CD4-positive, alpha-beta T cell (primary cell): ENCODE measurements around the gene NDUFAF3. TPM values are rescaled to one million over a fixed set of nuclear protein-coding genes. Genes with fewer than 3 reads are reported as not detected.

Experiments used
- ATAC-seq: fragments of 200-7000 bp; cut with Tn5 transposase; one replicate; pipeline ENCODE4 v1.10.0; 2022; ENCODE audit warnings: mild to moderate bottlenecking; ENCODE audit not compliant: poor library complexity
- CTCF ChIA-PET: fragments of 350-600 bp; sonication (Branson Sonifier 250); formaldehyde crosslinking; loops from one replicate; lab custom pipeline; 2021; ENCODE audit warnings: antibody characterized with exemption, inconsistent platforms; lab: Charles Lee
- POLR2A ChIA-PET: fragments of 350-600 bp; sonication (Branson Sonifier 250); formaldehyde crosslinking; loops from one replicate; lab custom pipeline; 2021; ENCODE audit warnings: antibody characterized with exemption, inconsistent platforms; lab: Charles Lee
- DNase-seq, 14 experiments: peaks; one replicate each; pipeline ENCODE4 v3.0.0-alpha.2; 2013 to 2020; ENCODE audit warnings: mixed read lengths in 2 of 14
- H3K27ac ChIP-seq, 2 donors: one replicate each; pipeline versions ENCODE4 v1.5.1 to v1.7.0; 2013; ENCODE audit warnings: low read length in 2 of 2, low read depth in 1 of 2, mild to moderate bottlenecking in 1 of 2
- H3K27me3 ChIP-seq, 2 experiments: 1 replicate in 1 of 2; 2 replicates in 1 of 2; pipeline versions ENCODE4 v1.6.1 to v1.7.0; 2013; ENCODE audit warnings: low read length in 2 of 2, control low read depth in 1 of 2, mild to moderate bottlenecking in 1 of 2, moderate library complexity in 1 of 2; ENCODE audit not compliant: insufficient read depth in 2 of 2, control insufficient read depth in 1 of 2
- H3K36me3 ChIP-seq: one replicate; pipeline ENCODE4 v1.6.1; 2013; ENCODE audit warnings: low read length, control low read depth; ENCODE audit not compliant: insufficient read depth
- H3K4me1 ChIP-seq: one replicate; pipeline ENCODE4 v1.6.1; 2013; ENCODE audit warnings: low read length, control low read depth; ENCODE audit not compliant: insufficient read depth
- H3K4me3 ChIP-seq: one replicate; pipeline ENCODE4 v1.5.1; 2013; ENCODE audit warnings: mild to moderate bottlenecking, low read length, moderate library complexity
- H3K9me3 ChIP-seq, 2 experiments: 1 replicate in 1 of 2; 2 replicates in 1 of 2; pipeline versions ENCODE4 v1.6.1 to v1.7.0; 2013; ENCODE audit warnings: low read length in 2 of 2, mild to moderate bottlenecking in 2 of 2, control low read depth in 1 of 2, moderate library complexity in 1 of 2; ENCODE audit not compliant: control insufficient read depth in 1 of 2, insufficient read depth in 1 of 2
- H3K27ac Mint-ChIP-seq: one replicate; pipeline ENCODE4 v1.8.0; 2020; ENCODE audit warnings: mixed read lengths
- H3K27me3 Mint-ChIP-seq: one replicate; pipeline ENCODE4 v1.8.0; 2021; ENCODE audit warnings: mixed read lengths
- H3K36me3 Mint-ChIP-seq: one replicate; pipeline ENCODE4 v1.8.0; 2021; ENCODE audit warnings: low read depth, mixed read lengths
- H3K4me1 Mint-ChIP-seq: one replicate; pipeline ENCODE4 v1.8.0; 2021; ENCODE audit warnings: low read depth, mixed read lengths
- H3K4me3 Mint-ChIP-seq: one replicate; pipeline ENCODE4 v1.8.0; 2020; ENCODE audit warnings: mild to moderate bottlenecking, mixed read lengths
- H3K9me3 Mint-ChIP-seq: one replicate; pipeline ENCODE4 v1.8.0; 2020; ENCODE audit warnings: mixed read lengths
- intact Hi-C, 2 experiments: fragments of 100-400 bp; cut with DNase I in 1 of 2; cut with micrococcal nuclease in 1 of 2; formaldehyde crosslinking; loops; one replicate each; pipeline versions ENCODE4 v1.15.1 to v1.9.0; 2023 to 2025; cut with DNase I, micrococcal nuclease
- total RNA-seq, 174 experiments: library from RNA in 2 of 174; stranded (reverse) in 2 of 174; gene quantifications; one replicate each; pipeline ENCODE4 v1.2.3 and lab custom pipeline; 2021 to 2026
- TF ChIP-seq, protein P1 (sequence below): fragments of 200-600 bp; IDR thresholded peaks from one replicate; pipeline ENCODE4 v1.8.0; 2022; ENCODE audit warnings: antibody characterized with exemption, mild to moderate bottlenecking

Gene NDUFAF3
- total RNA-seq, 2 experiments from 2014 or later = 52.7 to 53.2 TPM

DNA sequence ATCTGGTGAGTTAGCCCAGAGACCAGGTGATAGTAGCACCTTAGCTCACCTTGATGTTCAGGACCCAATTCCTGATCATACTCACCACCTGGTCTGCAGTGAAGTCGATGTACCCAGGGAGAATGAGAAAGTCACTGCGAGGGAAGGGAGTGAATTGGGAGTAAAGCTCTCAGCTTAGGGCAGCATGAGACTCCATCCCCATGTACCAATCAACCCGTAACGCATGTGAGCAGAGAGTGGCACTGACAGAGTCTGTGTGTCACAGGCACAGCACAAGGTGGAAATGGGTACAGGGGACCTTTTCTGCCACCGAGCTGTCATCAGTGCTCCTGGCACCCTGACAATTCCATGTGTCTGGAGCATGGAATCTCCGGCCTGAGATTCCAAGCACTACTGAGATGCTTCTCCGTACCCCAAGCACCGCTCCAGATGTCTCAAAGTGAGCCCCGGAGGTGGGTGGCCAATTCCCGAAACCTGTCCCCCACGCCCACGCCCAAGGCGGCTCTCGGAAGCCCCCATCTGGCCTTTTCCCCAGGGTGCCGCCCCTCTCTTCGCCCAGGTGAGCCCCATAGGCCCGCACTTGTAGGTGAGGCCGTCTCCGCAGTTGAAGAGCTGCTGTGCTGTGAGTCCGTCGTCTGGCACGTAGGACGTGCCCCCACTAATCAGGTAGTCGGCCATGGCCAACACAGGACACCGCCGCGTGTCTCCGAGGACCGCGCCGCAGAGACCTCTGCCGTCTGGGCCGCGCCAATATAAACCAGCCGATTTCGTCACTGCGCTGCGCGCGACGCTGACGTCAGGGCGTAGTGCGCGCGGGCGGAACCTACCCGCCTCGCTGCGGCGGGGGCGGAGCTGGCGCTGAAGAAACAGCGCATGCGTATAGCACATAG lies 7.0 kb downstream of the NDUFAF3 start, which contains the start of gene IMPDH2:
Gene IMPDH2, minus strand, starts transcription at position 726 of the 890 bp plus-strand sequence. Its CDS starts 48 bp downstream, at position 678.
- TF ChIP-seq, protein P1, sequence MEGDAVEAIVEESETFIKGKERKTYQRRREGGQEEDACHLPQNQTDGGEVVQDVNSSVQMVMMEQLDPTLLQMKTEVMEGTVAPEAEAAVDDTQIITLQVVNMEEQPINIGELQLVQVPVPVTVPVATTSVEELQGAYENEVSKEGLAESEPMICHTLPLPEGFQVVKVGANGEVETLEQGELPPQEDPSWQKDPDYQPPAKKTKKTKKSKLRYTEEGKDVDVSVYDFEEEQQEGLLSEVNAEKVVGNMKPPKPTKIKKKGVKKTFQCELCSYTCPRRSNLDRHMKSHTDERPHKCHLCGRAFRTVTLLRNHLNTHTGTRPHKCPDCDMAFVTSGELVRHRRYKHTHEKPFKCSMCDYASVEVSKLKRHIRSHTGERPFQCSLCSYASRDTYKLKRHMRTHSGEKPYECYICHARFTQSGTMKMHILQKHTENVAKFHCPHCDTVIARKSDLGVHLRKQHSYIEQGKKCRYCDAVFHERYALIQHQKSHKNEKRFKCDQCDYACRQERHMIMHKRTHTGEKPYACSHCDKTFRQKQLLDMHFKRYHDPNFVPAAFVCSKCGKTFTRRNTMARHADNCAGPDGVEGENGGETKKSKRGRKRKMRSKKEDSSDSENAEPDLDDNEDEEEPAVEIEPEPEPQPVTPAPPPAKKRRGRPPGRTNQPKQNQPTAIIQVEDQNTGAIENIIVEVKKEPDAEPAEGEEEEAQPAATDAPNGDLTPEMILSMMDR = no peak
- peaks cover 36% of the 10 kb centered on the region for H3K4me1 ChIP-seq
- CTCF ChIA-PET = interaction anchor here (0.6 to 2.2 kb wide), 9 partner anchors 9 to 129 kb away, joined by 3 to 29 read pairs (median 4); partner anchors contain the start of genes P4HTM, QRICH1 and WDR6
- Mint-ChIP-seq H3K4me3 (peak within 1 kb of the TSS; percentile 88), H3K27ac (peak within 1 kb of the TSS; percentile 93), H3K27me3 (no peaks in the 10 kb centered on the region), H3K4me1 (peaks cover 31% of the 10 kb centered on the region), H3K9me3 (no peaks in the 10 kb centered on the region), H3K36me3 (peaks cover 83% of the 10 kb centered on the region)
- peaks cover 69% of the 10 kb centered on the region for H3K36me3 ChIP-seq
- POLR2A ChIA-PET = interaction anchor here (0.6 to 2.3 kb wide), 27 partner anchors 8 to 901 kb away, joined by 3 to 60 read pairs (median 3); partner anchors contain the start of genes ARIH2, DALRD3, IP6K2 and MON1A
- H3K4me3 ChIP-seq = peak within 1 kb of the TSS; percentile 82
- no peaks in the 10 kb centered on the region for H3K27me3 ChIP-seq
- peak within 1 kb of the TSS; percentile 87 to 94 for H3K27ac ChIP-seq
- intact Hi-C loops = loop anchor here (1.0 to 10.0 kb wide), 6 partner anchors 8 to 906 kb away; partner anchors contain the start of genes APEH (in 1 of the 2), IP6K2 (in 1 of the 2) and WDR6 (in 1 of the 2)
- ATAC-seq = peak; percentile 96
- DNase-seq = peak; percentile 86 to 98 (median 92)
- no peaks in the 10 kb centered on the region for H3K9me3 ChIP-seq

DNA sequence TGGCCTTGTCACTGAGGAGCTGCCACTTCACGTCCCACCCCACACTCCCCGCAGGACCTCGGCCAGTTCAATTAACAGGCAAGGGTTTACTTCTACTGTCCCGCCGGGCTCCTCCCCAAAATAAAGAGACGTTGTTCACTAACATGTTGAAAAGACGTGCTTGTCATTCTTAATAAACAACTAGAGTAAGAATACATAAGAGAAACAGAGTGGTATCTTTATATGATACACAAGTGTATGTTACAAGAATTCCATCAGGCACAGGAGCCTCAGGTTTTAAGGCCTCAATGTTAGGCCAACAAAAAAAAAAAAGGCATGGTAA lies 7.6 kb downstream of the NDUFAF3 start:
- intact Hi-C loops = loop anchor here (1.0 to 10.0 kb wide), 6 partner anchors 8 to 905 kb away; partner anchors contain the start of genes APEH (in 1 of the 2), IP6K2 (in 1 of the 2) and WDR6 (in 1 of the 2)
- peaks cover 69% of the 10 kb centered on the region for H3K36me3 ChIP-seq
- ChIA-PET POLR2A (interaction anchor here (0.6 to 2.3 kb wide), 25 partner anchors 9 to 900 kb away, joined by 3 to 60 read pairs (median 4); partner anchors contain the start of genes ARIH2, DALRD3, IP6K2 and MON1A), CTCF (interaction anchor here (0.6 to 2.2 kb wide), 8 partner anchors 10 to 128 kb away, joined by 3 to 29 read pairs (median 6); partner anchors contain the start of genes P4HTM, QRICH1 and WDR6)
- TF ChIP-seq, protein P1 = no peak
- no peaks in the 10 kb centered on the region for H3K27me3 Mint-ChIP-seq
- H3K4me1 Mint-ChIP-seq = peaks cover 29% of the 10 kb centered on the region
- H3K4me3 ChIP-seq = peak overlapping the region; percentile 82
- peaks cover 31% of the 10 kb centered on the region for H3K4me1 ChIP-seq
- no peak for ATAC-seq
- DNase-seq = no peak
- no peaks in the 10 kb centered on the region for H3K9me3 ChIP-seq
- H3K36me3 Mint-ChIP-seq = peaks cover 79% of the 10 kb centered on the region
- peak overlapping the region; percentile 88 for H3K4me3 Mint-ChIP-seq
- peak overlapping the region; percentile 87 to 94 for H3K27ac ChIP-seq
- H3K27ac Mint-ChIP-seq = peak overlapping the region; percentile 93
- H3K9me3 Mint-ChIP-seq = no peaks in the 10 kb centered on the region
- H3K27me3 ChIP-seq = no peaks in the 10 kb centered on the region

DNA sequence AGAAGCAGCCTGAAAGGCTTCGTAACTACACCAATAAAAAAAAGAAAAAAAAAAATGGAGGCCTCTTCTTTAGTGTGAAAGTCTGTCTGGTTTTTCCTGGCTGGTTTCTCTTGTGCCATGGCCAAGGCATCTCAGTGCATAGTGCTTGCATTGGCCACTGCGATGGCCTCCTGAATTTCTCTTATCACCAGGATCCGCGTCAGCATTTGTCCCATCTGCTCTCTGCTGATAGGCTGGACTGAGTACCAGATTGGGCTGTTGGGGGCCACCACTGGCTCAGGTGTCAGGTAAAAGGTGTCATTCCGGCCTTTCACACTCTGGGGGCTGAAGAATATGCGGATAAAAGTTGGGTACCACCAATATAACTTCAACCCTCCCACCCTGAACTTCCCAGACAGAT lies 8.4 kb downstream of the NDUFAF3 start:
- H3K9me3 ChIP-seq = no peaks in the 10 kb centered on the region
- CTCF ChIA-PET = interaction anchor here (2.1 kb wide), 1 partner anchor 8 kb away, joined by 15 read pairs; the partner anchor contains the start of gene NDUFAF3
- Mint-ChIP-seq H3K27me3 (no peaks in the 10 kb centered on the region), H3K27ac (peak overlapping the region; percentile 93), H3K4me3 (no peak overlapping the region), H3K36me3 (peaks cover 79% of the 10 kb centered on the region), H3K4me1 (peaks cover 27% of the 10 kb centered on the region), H3K9me3 (no peaks in the 10 kb centered on the region)
- POLR2A ChIA-PET = interaction anchor here (0.9 to 2.5 kb wide), 4 partner anchors 9 to 63 kb away, joined by 3 to 10 read pairs (median 6); partner anchors contain the start of genes NDUFAF3, QRICH1 and WDR6
- H3K27ac ChIP-seq = peak overlapping the region; percentile 87 to 94
- no peak overlapping the region for H3K4me3 ChIP-seq
- intact Hi-C loops = loop anchor here in 1 of 2 experiments (2.0 to 5.0 kb wide), 2 partner anchors 62 to 137 kb away; partner anchors contain the start of gene CCDC71
- no peak for ATAC-seq
- DNase-seq = no peak
- no peaks in the 10 kb centered on the region for H3K27me3 ChIP-seq
- TF ChIP-seq, protein P1 = no peak
- peaks cover 27% of the 10 kb centered on the region for H3K4me1 ChIP-seq
- H3K36me3 ChIP-seq = peaks cover 69% of the 10 kb centered on the region
